K562 (cell line): ENCODE results near the gene NCKAP1. TPM values are rescaled to one million over a fixed set of nuclear protein-coding genes. Genes with fewer than 3 reads are reported as not detected.

Source experiments
- CUX1 ChIP-seq: fragments of 200-800 bp; sonication (Bioruptor generic); IDR thresholded peaks from 2 replicates; pipeline ENCODE4 v1.6.1; 2016; ENCODE audit warnings: missing genetic modification characterization, missing compliant biosample characterization
- MYC ChIP-seq, 2 experiments: fragments of 250-450 bp in 1 of 2; sonication (Bioruptor Pico) in 1 of 2; IDR thresholded peaks; 2 replicates each; pipeline versions ENCODE4 v1.5.1 to v1.6.1; 2012 to 2021; ENCODE audit warnings: low read depth in 2 of 2, borderline replicate concordance in 1 of 2, improper control_type of control experiment in 1 of 2, low read length in 1 of 2, mild to moderate bottlenecking in 1 of 2, moderate library complexity in 1 of 2
- ZNF217 ChIP-seq: sonication (generic); formaldehyde crosslinking; IDR thresholded peaks from 2 replicates; pipeline ENCODE4 v1.8.0; 2022; ENCODE audit warnings: mild to moderate bottlenecking, missing genetic modification reagents
- ZNF778 ChIP-seq: fragments of 450-650 bp; formaldehyde crosslinking; IDR thresholded peaks from 2 replicates; pipeline ENCODE4 v1.4.0; 2020; ENCODE audit warnings: mild to moderate bottlenecking, moderate library complexity
- polyA plus RNA-seq, 8 experiments: library from polyadenylated mRNA; depleted of rRNA in 4 of 8; stranded (reverse) in 5 of 8; unstranded in 3 of 8; fragments of >200 nt; fragmentation: Nextera tagmentation in 2 of 8; fragmentation: Illumina TruSeq in 1 of 8; extraction: Ambion mirVana in 2 of 8; extraction: Trizol in 1 of 8; gene quantifications; 2 replicates each; pipeline versions ENCODE4 v1.2.1 to v1.2.3, GENCODE V29; 2011 to 2014; ENCODE audit warnings: inconsistent platforms in 1 of 8, missing spikeins in 1 of 8
- total RNA-seq, 7 experiments: library from RNA; depleted of rRNA in 6 of 7; stranded (reverse); fragments of >200 nt in 6 of 7; fragmentation: Illumina TruSeq in 2 of 7; extraction: Trizol in 2 of 7; gene quantifications; 2 replicates each; pipeline versions ENCODE4 v1.2.1 to v1.2.3, GENCODE V29; 2011 to 2021; ENCODE audit warnings: low replicate concordance in 1 of 7
- TF ChIP-seq, protein P1 (sequence below): fragments of 250-450 bp; sonication (Bioruptor Pico); IDR thresholded peaks from 2 replicates; pipeline ENCODE4 v1.8.0; 2021; ENCODE audit warnings: borderline replicate concordance, mild to moderate bottlenecking, moderate library complexity; ENCODE audit not compliant: poor library complexity, severe bottlenecking

The NCKAP1 gene
- total and polyA plus RNA-seq, 9 of the 15 experiments (the other 6 are each of a cell fraction or from before 2014, with no cell fraction given), result 34.0 to 153 (median 88.7) TPM

DNA sequence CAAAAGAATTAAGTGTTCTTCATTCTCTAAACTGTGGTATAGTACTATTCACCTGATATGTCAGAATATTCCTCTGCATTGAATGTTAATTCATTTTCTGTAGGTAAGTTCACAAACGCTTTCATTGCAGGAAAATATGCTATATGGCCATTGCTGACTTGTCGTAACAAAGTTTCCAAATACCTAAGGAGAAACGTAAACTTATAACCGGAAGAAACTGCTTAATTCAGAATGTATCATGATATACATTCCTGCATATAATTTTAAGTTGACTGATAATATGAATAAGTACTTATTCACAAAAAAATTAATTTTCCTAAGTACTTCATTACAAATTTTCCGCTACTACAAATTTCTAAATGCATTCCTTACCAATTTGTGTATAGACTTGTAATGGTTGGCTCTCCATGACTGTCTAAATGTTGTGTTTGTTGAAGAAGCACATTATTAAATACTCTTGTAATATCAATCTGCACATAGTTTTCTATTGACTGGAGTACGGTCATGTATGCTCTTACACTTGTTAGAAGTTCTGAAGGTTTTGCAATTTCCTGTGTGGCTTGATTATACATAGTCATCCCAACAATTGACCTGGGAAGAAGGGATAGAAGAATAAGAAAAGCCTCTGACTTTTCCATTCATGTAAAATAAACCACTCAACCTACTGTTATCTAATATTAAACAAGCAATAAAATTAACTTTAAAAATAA, 85.4 kb downstream of the NCKAP1 start (continued):
- TF ChIP-seq ZNF217 (no peak), MYC (IDR thresholded peaks at IDR 0.05; ENCODE audit: low read depth, low read length) (no peak), MYC (CRISPR knock-in tag; IDR thresholded peaks at IDR 0.05; ENCODE audit: borderline replicate concordance, low read depth) (no peak), CUX1 (CRISPR knock-in tag) (no peak), ZNF778 (CRISPR knock-in tag) (no peak)
- TF ChIP-seq, protein P1, sequence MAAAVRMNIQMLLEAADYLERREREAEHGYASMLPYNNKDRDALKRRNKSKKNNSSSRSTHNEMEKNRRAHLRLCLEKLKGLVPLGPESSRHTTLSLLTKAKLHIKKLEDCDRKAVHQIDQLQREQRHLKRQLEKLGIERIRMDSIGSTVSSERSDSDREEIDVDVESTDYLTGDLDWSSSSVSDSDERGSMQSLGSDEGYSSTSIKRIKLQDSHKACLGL (CRISPR knock-in tag), result no peak
- TF ChIP-seq, all 486 proteins: peak for 0
